Right renal cortex interstitium (tissue), 3 donors: Measurements from ENCODE around the gene ING2. TPM values are rescaled to one million over a fixed set of nuclear protein-coding genes. Genes with fewer than 3 reads are reported as not detected.
"Not testable (repeated sequence)": the region's sequence is repeated elsewhere in the genome, so short reads cannot be mapped to it uniquely, and the experiment has no call there.

ENCODE experiments used
- DNase-seq, 3 donors: peaks; one replicate each; pipeline ENCODE4 v3.0.0-alpha.2; 2013; ENCODE audit warnings: low read depth in 3 of 3, low spot score in 2 of 3
- polyA plus RNA-seq, 3 donors: library from polyadenylated mRNA; unstranded; fragments of 120-200 nt; gene quantifications; one replicate each; pipeline ENCODE4 v1.2.1, GENCODE V29; 2013; ENCODE audit not compliant: insufficient read length in 3 of 3

The ING2 gene
- polyA plus RNA-seq, 3 donors, result 27.2 to 29.1 (median 28.4) TPM

- no peak for DNase-seq
Measured at GRCh38 chr4:183544109-183544508, 39.3 kb downstream of the ING2 start.

DNA sequence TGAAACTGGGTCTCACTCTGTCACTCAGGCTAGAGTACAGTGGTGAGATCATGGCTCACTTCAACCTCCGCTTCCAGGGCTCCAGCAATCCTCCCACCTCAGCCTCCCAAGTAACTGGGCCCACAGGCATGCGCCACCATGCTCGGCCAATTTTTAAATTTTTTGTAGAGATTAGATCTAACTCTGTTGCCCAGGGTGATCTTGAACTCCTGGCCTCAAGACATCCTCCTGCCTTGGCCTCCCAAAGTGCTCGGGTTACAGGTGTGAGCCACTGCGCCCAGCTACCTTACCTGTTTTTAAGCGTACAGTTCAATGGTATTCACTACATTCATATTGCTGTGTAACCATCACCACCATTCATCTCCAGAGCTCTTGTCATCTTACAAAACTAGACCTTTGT, 41.5 kb downstream of the ING2 start:
- no peak for DNase-seq

- DNase-seq, result no peak
Measured at GRCh38 chr4:183548306-183548705, 43.4 kb downstream of the ING2 start.

DNA sequence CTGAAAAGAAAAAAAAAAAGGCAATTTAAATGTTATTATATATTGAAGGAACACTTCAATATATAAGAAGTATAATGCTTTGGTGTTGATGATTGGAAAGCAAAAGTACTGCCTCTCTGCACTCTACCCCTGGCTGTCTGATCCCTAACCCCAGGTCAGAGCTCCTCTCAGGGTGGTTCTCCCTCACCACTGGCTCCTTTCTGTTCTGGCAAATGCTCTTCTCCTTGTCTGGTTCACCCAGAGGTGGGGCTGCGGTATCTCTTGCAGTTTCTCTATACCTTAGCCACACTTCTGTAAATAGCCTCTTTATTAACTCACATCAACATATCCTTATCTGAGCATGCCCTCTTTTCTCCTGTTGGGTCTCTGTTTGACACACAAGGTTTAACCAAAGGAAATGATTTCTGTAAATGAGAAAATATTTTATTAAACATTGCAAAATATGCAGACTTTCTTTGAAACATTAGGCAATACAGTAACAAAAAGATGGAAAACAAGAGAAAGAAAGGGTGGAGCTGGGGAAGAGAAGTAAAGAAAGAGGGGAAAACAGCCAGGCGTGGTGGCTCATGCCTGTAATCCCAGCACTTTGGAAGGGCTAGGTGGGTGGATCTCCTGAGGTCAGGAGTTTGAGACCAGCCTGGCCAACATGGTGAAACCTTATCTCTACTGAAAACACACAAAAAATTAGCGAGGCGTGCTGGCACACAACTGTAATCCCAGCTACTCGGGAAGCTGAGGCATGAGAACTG, 45.7 kb downstream of the ING2 start:
- DNase-seq, result no peak

DNA sequence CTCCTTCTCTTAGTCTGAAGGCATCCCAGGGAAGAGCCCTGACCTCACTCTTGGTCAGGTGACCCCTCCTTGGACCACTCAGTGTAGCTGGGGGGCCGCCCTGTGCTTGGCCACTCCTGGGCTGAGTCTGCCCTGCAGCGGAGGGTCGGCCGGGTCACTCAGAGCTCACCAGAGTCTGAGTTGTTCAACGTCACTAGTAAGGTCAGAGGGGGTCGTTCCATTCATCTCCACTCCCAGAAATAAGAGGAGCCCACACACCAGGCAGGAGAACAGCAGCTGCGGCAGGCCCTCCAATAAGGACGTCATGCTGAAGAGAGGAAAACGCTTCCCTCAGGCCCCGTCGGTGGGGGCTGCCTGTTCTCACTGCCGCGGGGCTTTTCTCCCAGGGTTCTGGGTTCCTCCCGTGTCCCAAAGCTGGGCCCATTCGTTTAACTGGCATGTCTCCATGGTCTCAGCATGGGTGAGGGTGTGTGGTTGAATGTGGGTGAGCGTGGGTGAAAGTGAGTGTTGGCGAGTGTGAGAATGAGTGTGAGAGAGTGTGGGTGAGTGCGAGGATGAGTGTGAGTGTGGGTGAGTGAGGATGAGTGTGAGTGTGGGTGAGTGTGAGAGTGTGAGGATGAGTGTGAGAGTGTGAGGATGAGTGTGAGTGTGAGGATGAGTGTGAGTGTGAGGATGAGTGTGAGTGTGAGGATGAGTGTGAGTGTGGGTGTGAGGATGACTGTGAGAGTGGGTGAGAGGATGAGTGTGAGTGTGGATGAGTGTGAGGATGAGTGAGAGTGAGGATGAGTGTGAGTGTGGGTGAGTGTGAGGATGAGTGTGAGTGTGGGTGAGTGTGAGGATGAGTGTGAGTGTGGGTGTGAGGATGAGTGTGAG, 47.7 kb downstream of the ING2 start:
- no peak for DNase-seq

DNA sequence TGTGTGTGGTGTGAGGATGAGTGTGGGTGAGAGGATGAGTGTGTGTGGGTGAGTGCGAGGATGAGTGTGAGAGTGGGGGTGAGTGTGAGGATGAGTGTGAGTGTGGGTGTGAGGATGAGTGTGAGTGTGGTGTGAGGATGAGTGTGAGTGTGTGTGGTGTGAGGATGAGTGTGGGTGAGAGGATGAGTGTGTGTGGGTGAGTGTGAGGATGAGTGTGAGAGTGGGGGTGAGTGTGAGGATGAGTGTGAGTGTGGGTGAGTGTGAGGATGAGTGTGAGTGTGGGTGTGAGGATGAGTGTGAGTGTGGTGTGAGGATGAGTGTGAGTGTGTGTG, 48.3 kb downstream of the ING2 start:
- DNase-seq, result not testable (repeated sequence)

- no peak for DNase-seq
Measured at GRCh38 chr4:183553601-183554345, 48.9 kb downstream of the ING2 start.

DNA sequence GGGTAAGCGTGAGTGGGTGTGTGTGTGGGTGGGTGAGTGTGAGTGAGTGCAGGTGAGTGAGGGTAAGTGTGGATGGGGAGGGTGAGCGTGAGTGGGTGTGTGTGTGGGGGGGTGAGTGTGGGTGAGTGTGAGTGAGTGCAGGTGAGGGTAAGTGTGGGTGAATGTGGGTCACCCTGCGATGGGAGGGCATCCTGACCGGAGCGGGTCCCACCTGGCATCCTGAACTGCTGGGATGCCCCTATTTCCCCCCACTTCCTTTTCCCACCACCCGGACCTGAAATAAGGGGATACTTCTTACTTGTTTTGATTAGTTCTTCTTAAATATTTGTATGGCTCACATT, 49.5 kb downstream of the ING2 start:
- DNase-seq, result no peak

DNA sequence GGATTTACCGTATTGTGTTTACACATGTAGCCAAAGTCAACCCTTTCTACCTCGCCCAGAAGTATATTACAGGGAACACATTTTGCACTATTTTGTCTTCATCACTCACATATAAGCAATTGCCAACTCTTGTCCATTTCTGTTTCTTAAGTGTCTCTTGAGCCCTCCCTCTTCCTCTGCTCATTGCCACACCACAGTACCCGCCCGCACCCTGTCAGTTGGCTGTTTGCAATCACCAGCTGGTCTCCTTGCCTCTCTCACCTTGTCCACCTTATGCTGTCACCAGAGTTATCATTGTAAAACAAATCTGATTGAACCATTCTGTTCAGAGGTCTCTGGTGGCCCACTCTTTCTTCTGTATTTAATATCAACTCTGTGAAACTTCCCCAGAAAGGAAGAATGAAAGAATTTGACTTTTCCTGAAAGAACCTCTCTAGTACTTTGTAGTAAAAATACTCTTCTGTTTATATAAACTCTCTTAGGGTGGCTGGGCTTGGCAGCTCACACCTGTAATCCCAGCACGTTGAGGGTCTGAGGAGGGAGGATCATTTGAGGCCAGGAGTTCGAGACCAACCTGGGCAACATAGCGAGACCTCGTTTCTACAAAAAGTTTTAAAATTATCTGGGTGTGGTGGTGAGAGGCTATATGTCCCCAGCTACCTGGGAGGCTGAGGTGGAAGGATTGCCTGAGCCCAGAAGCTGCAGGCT, 50.2 kb downstream of the ING2 start:
- no peak for DNase-seq

DNA sequence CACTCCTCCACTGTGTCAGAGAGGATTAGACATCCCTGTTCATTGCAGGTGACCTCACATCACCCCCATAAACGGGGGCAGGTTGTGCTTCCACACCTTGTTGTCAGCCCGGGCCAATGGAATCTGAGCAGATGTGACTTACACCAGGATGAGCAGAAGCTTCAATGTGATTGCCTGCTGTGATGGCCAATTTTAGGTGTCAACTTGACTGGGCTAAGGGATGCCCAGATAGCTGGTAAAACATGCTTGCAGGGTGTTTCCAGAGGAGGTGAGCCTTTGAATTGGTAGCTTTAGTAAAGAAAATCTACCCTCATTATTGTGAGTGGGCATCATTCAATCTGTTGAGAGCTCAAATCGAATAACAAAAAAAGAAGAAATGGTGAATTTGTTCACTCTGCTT, 52.1 kb downstream of the ING2 start:
- DNase-seq, result no peak

GRCh38 chr4:183557611-183558010, 52.8 kb downstream of the ING2 start:
- DNase-seq, result no peak

- no peak for DNase-seq
Measured at GRCh38 chr4:183558873-183559272, 54.0 kb downstream of the ING2 start.

GRCh38 chr4:183561905-183562304, 57.0 kb downstream of the ING2 start:
- no peak for DNase-seq

Other genes with a start within 250 kb of the ING2 start
- 1 to 10 TPM in 1 of 3 donors, under 1 TPM in 2; 0.74 to 1.0 (median 0.86) TPM for gene CLDN22, start 184.8 kb upstream of the ING2 start, polyA plus RNA-seq
- gene CLDN24, start 182.6 kb upstream of the ING2 start, polyA plus RNA-seq, result under 1 TPM in 2 of 3 donors, not detected in 1; 0.40 to 0.46 TPM
- gene CDKN2AIP, start 60.4 kb upstream of the ING2 start, polyA plus RNA-seq, result 10 to 100 TPM; 38.7 to 42.9 (median 39.4) TPM
- 10 to 100 TPM; 35.8 to 45.6 (median 41.2) TPM for gene RWDD4, start 154.1 kb downstream of the ING2 start, polyA plus RNA-seq
- gene TRAPPC11, start 154.2 kb downstream of the ING2 start, polyA plus RNA-seq, result 10 to 100 TPM; 34.7 to 38.1 (median 36.6) TPM